Measurements from ENCODE around the gene PROSER1.

DNA sequence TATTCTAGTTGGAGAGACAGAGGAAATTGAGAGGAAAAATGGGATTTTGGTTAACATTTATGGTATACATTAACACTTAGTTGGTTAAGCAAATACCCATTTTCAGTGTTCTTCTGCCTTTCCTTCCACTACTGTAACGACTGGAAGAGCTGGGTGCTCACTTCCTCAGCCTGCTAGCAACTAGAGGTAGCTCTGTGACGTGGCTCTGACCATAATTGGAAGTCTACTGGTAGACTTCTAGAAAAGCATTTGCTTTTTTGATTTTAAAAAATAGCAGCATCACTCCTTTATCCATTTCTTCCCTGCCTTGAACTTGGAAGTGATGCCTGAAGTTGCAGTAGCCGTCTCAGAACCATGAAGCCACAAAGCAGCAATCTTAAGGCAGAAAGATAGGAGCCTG lies 16.2 kb upstream of the PROSER1 start:
- TF ChIP-seq CTCF (IDR thresholded peaks at IDR 0.05 in 2 of 3, conservative IDR thresholded peaks at IDR 0.05 in 1 of 3; ENCODE audit: control insufficient read depth in 2 of 3, extremely low read depth in 1 of 3, insufficient read depth in 1 of 3, low read depth in 3 of 3, low read length in 3 of 3) = no peak
- TF ChIP-seq TCF7 (IDR thresholded peaks at IDR 0.05; ENCODE audit: borderline replicate concordance) = no peak
- no peak for TF ChIP-seq EP300 (IDR thresholded peaks at IDR 0.05; ENCODE audit: borderline replicate concordance in 1 of 2, control insufficient read depth in 1 of 2, low read depth in 2 of 2, low read length in 2 of 2)
- TF ChIP-seq TAF1 (IDR thresholded peaks at IDR 0.05; ENCODE audit: borderline replicate concordance, low read depth, low read length) = no peak
- no peak for TF ChIP-seq ZNF274 (IDR thresholded peaks at IDR 0.05; ENCODE audit: insufficient read depth, insufficient read length)
- no peak for TF ChIP-seq MYC (IDR thresholded peaks at IDR 0.05; ENCODE audit: insufficient read depth, insufficient read length, insufficient replicate concordance, low read length, severe bottlenecking)
- no peak for TF ChIP-seq POLR2AphosphoS5 (IDR thresholded peaks at IDR 0.05; ENCODE audit: low read length)
- no peak for TF ChIP-seq POLR2A (IDR thresholded peaks at IDR 0.05; ENCODE audit: low read depth, low read length)
- TF ChIP-seq NR2C1 (IDR thresholded peaks at IDR 0.05) = no peak
- TF ChIP-seq NR2C2 (IDR thresholded peaks at IDR 0.05; ENCODE audit: borderline replicate concordance, control insufficient read depth, insufficient read length, low read depth) = no peak
- TF ChIP-seq SUZ12 (IDR thresholded peaks at IDR 0.05; ENCODE audit: unreplicated experiment) = no peak
- TF ChIP-seq RAD21 (IDR thresholded peaks at IDR 0.05; ENCODE audit: insufficient read depth, low read depth, low read length) = no peak
- TF ChIP-seq ATF7 (IDR thresholded peaks at IDR 0.05; ENCODE audit: low read depth) = no peak
- no peak for TF ChIP-seq YY1 (IDR thresholded peaks at IDR 0.05; ENCODE audit: low read depth, low read length)

Measured in GM12878 (cell line).